Loucy (cell line): ENCODE measurements around the gene RBFOX2.

Experiments used
- CTCF ChIP-seq: fragments of 200-600 bp; sonication (generic); conservative IDR thresholded peaks from 2 replicates; pipeline ENCODE4 v1.5.1; 2014; ENCODE audit warnings: mild to moderate bottlenecking, antibody characterized with exemption, low read length
- EZH2phosphoT487 ChIP-seq: fragments of 200-600 bp; IDR thresholded peaks from 2 replicates; pipeline ENCODE4 v1.6.1; 2018; ENCODE audit warnings: antibody characterized with exemption, mild to moderate bottlenecking, moderate library complexity, borderline replicate concordance

GRCh38 chr22:35688913-35689675, 339.5 kb downstream of the RBFOX2 start:
- no peak for TF ChIP-seq CTCF
- no peak for TF ChIP-seq EZH2phosphoT487
